GM19438 (cell line): ENCODE measurements around the gene TMC8.

Experiments
- ATAC-seq: cut with Tn5 transposase; IDR thresholded peaks from one replicate; pipeline ENCODE4 v1.9.1; 2021; ENCODE audit warnings: low read depth; ENCODE audit not compliant: unreplicated experiment

TMC8 gene

GRCh38 chr17:78122216-78122930 is 8.2 kb upstream of the TMC8 start:
- ATAC-seq, result no peak

- ATAC-seq, result no peak
These were observed 7.7 kb upstream of the TMC8 start for GRCh38 chr17:78122931-78123249.

GRCh38 chr17:78123258-78123929 is 7.2 kb upstream of the TMC8 start:
- ATAC-seq, result no peak

- ATAC-seq, result peak; percentile 25
These were observed 6.3 kb upstream of the TMC8 start for GRCh38 chr17:78124081-78124835.

- ATAC-seq, result no peak
These were observed 5.8 kb upstream of the TMC8 start for GRCh38 chr17:78124836-78125137.

DNA sequence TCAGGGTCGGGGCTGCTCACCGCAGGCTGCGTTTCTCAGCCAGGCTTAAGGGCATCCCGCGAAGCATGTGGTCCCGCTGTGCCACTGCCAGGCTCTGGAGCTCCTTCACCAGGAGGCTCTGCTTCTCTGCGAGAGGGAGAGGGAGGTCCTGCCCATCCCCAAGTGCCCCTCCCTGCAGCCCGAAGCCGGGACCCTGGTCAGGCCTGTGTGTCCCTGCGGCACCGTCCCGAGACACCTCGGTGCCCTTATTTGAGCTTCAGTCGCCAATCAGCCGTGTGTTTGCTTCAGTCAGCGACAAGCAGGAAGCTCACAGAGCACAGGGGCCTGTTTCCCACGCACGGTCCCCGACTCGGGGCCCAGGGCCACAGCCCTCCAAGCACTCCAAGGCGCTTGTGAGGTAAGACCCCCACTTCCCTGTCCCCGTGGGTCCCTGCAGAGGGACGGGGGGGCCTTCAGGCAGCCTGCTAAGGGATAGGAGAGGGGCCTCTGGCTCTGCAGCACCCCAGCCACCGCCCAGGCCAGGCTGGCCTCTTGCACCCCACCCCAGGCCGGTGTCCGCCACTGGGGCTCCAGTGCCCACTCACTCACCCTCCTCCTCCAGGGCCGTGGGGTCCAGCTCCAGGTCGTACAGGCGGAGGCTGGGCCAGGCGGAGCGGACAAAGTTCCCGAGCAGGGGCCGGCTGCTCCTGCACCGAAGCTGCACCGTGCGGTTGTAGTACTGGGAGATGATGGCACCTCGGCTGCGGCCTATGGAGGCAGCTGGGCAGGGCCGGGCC is 5.2 kb upstream of the TMC8 start:
- no peak for ATAC-seq

GRCh38 chr17:78125976-78126894 is 4.3 kb upstream of the TMC8 start:
- no peak for ATAC-seq

DNA sequence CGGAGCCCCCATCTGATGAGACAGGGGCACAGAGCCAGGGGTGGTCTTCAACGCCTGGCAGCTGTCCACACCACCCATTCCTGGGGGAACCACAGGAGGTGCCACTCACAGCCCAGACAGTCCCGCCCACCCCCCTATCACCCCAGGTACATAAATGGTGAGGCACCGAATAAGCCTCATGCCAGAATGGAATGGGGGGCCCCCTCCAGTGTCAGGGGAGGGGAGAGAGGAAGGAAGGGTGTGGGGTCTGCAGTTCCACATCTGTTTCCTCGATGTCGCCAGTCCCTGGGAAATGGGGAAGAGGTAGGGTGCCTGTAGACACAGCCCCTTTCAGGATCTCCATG is 3.7 kb upstream of the TMC8 start:
- no peak for ATAC-seq

DNA sequence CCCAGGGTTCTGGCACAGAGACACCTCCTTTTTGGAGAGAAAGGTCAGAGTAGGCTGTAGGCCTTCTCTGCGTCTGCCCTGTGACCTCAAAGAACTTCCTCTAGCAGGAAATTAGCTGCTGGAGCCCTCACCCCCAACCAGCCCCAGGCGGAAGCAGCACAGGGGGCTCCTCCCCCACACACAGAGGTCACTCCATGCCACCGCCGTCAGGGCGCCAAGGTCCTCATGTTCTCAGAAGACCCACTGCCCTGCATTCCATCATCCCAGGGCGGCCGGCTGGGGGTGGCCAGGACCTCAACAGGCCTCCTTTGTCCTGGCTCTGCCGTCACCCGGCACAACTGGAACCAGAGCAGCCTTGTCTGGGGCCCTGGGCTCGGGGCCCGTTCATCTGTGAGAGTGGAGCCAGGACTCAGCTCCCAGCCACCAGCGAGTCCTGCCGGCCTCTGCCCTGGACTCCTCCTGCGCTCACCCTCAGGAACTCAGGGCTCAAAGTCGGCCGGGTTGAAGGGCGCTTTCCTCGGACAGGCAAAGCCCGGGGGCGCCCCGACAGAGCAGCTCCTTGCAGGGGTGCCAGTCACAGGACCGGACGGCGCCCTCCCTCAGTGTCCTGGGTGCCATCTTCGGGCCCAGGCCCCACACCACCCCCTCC is 3.2 kb upstream of the TMC8 start:
- ATAC-seq, result no peak

GRCh38 chr17:78127888-78128550 is 2.6 kb upstream of the TMC8 start:
- no peak for ATAC-seq

DNA sequence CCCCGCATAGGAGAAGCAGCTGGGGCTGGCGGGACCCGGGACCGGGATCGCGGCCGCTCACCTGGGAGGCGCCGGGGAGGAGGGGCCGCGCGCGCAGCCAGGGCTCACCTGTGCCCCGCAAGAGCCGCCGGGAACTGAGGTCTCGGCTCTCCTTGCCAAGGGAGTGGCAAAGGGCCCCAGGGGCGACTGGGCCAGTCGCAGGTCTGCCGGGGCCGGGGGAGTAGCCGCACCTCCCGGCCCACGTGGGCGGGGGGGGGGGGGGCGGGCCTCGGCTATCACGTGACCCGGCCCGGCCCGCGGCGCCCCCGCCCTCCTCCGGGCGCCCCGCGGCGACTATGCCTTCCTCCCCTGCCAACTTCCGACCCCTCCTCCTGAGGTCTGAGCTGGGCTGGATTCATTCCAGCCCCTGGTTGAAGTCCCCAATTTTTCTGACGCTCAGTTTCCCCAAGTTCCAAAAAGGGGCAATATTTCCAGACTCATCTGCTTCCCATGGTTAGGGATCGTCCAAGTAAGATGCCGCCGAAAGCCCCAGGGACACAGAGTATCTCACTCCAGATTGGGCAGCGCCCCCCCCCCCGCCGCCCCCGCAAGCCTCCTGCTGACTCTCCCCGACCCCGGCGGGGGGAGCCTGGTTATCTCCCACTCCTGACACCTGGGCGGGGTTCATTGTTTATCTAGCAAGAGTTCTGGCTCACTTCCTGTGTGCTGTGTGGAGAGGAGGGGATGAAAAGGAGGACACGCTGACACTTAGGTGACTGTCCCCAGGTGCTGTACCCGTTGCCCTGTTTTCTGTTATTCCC is 1.8 kb upstream of the TMC8 start, which contains the start of gene TMC6:
TSS of gene TMC6 (minus strand) at position 205 of the 800 bp plus-strand sequence. CDS start 1,923 bp downstream, outside the sequence.
- no peak for ATAC-seq

DNA sequence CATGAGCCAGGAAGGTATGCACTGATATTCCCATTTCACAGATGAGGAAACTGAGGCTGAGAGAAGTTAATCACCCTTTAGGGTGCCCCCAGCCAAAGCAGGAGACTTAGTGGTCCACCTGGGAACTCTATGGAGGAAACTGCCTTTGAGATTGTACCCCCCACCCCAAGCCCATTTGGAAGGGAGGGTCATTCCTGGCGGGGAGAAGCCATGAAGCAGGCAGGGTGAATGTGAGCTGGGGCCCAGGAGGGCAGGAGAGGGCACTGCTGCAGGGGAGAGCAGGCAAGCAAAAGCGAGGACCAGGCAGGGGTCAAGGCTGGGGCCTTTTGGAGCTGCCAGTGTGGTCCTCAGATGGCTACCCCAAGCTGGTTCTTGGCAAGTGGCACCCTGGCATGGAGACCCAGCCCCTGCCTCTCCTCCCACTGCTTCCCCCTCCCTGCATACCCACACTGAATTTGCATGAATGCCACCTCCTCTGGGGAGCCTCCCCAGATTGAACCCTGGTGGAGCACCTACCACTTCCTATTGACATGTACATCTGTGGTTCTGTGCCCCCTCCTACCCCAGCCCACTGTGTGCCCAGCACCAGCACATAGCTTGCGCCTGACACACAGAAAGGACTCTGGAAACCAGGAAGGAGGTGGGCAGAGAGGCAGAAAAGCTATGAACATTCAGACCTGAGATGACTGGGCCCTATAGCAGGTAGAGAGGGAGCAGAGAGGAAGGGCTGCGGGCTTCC is 1.1 kb upstream of the TMC8 start:
- no peak for ATAC-seq

DNA sequence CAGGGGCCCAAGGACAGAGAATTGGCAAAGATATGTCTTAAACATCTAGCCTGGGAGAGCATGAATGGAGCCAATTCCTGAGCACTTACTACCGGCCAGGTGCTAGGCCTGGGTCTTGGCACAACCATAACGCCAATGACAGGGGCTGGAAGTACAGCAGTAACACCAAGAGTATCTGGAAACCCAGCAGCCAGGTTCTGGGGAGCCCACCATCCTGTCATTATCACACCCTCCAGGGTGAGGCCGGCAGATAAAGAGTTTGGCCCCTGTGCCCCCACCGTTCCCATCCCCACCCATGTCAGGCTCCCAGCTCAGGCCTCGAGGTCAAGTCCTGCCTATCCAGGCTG is 508 bp upstream of the TMC8 start:
- ATAC-seq, result no peak

- ATAC-seq, result no peak
These were observed 857 bp downstream of the TMC8 start for GRCh38 chr17:78131172-78132083.

DNA sequence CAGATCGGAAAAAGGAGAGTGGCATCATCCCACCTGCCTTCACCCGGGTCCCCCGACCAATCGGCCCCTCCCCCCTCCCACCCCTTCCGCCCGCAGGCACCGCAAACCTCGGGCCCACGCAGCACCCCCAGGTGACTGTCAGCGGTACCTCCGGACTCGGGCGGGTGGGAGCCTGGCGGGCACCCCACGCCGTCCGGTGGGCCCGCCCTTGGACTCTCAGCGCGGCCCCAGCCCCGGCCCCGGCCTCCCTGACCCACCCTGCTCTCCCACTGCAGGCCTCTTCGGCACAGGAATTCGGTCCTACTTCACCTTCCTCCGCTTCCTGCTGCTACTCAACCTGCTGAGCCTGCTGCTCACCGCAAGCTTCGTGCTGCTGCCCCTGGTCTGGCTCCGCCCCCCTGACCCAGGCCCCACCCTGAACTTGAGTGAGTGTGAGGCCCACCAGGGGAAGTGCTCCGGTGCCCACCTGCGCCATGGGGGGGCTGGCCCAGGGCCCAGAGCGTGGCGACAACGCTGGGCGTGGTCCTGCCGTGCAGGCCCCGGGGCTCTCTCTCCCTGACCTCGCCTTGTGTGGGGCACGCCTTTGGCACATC is 1.6 kb downstream of the TMC8 start:
- no peak for ATAC-seq

DNA sequence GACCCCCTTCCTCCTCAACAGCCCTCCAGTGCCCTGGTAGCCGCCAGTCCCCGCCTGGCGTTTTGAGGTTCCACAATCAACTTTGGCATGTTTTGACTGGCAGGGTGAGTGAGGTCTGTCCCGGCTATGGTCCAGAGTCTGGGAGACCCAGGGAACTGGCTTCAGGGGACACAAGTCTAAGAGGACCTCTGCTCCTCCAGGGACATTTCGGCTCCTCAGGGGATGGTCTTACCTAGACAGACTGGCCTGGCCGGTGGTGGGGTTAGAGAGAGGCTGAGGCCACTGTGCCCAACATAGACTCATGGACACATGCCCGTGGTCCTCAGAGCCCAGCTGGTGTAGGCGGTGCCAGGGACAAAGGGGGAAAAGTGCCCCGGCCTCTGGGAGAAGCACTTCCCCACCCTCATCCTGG is 2.2 kb downstream of the TMC8 start:
- no peak for ATAC-seq
